Breast epithelium (tissue), 3 donors: ENCODE measurements around the gene ZNF638.

ENCODE experiments used
- CTCF ChIP-seq, 3 donors: fragments of 450-650 bp; IDR thresholded peaks; one replicate each; pipeline ENCODE4 v1.5.1; 2016 to 2017; ENCODE audit warnings: antibody characterized with exemption in 3 of 3, mild to moderate bottlenecking in 3 of 3, moderate library complexity in 3 of 3
- POLR2A ChIP-seq: fragments of 450-650 bp; IDR thresholded peaks from one replicate; pipeline ENCODE4 v1.6.1; 2016; ENCODE audit warnings: antibody characterized with exemption, mild to moderate bottlenecking, moderate library complexity
- POLR2AphosphoS5 ChIP-seq, 3 donors: sonication (generic); formaldehyde crosslinking; IDR thresholded peaks; one replicate each; pipeline ENCODE4 v1.6.1; 2017; ENCODE audit warnings: antibody characterized with exemption in 3 of 3

DNA sequence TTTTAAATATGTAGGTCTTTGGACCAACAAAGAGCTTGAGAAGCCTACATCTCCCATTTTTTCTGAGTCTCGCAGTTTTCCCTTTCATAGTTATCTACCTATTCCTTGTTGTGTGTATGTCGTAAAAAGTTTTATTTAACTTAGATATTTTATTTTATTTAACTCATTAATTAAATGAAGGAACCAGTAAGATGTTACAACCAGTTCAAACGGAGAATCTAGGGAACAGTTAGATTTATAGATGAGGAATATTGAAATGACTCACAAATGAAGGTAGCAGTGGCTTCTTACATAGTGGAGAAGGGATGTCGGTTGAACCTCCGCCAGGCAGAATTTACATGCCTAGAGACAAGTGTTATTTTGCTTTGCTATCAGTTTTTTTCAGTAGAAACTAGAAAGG is 48.5 kb upstream of the ZNF638 start:
- TF ChIP-seq CTCF (IDR thresholded peaks at IDR 0.05) = no peak
- no peak for TF ChIP-seq POLR2A
- TF ChIP-seq POLR2AphosphoS5 (IDR thresholded peaks at IDR 0.05) = no peak
